NCI-H345 treated with DMSO at 0.1 percent for 48 hours (cell line): ENCODE data around the gene SLC6A3.
"Not testable (repeated sequence)": the region's sequence is repeated elsewhere in the genome, so short reads cannot be mapped to it uniquely, and the experiment has no call there.

Experiments used
- DNase-seq: peaks from one replicate; lab custom pipeline; 2025; ENCODE audit not compliant: unreplicated experiment; lab: John Stamatoyannopoulos, UW

Gene SLC6A3

GRCh38 chr5:1422522-1422921 is 22.7 kb downstream of the SLC6A3 start:
- DNase-seq, result not testable (repeated sequence)

- no peak for DNase-seq
Measured at GRCh38 chr5:1421521-1422341, 23.5 kb downstream of the SLC6A3 start.

- DNase-seq, result no peak
Measured at GRCh38 chr5:1420211-1421195, 24.7 kb downstream of the SLC6A3 start.

- no peak for DNase-seq
Measured at GRCh38 chr5:1419476-1420210, 25.6 kb downstream of the SLC6A3 start.

- DNase-seq, result no peak
Measured at GRCh38 chr5:1418921-1419280, 26.3 kb downstream of the SLC6A3 start.

- DNase-seq, result no peak
Measured at GRCh38 chr5:1418238-1418920, 26.9 kb downstream of the SLC6A3 start.

- no peak for DNase-seq
Measured at GRCh38 chr5:1417586-1418225, 27.5 kb downstream of the SLC6A3 start.

GRCh38 chr5:1416856-1417469 is 28.3 kb downstream of the SLC6A3 start:
- no peak for DNase-seq

GRCh38 chr5:1415626-1416360 is 29.4 kb downstream of the SLC6A3 start:
- no peak for DNase-seq

- no peak for DNase-seq
Measured at GRCh38 chr5:1415059-1415425, 30.2 kb downstream of the SLC6A3 start.

- no peak for DNase-seq
Measured at GRCh38 chr5:1414311-1415058, 30.8 kb downstream of the SLC6A3 start.

GRCh38 chr5:1413611-1414241 is 31.5 kb downstream of the SLC6A3 start:
- no peak for DNase-seq

- DNase-seq, result no peak
Measured at GRCh38 chr5:1413211-1413610, 32.0 kb downstream of the SLC6A3 start.

GRCh38 chr5:1412621-1413020 is 32.6 kb downstream of the SLC6A3 start:
- DNase-seq, result no peak

- no peak for DNase-seq
Measured at GRCh38 chr5:1412163-1412562, 33.1 kb downstream of the SLC6A3 start.

GRCh38 chr5:1411099-1411498 is 34.1 kb downstream of the SLC6A3 start:
- no peak for DNase-seq

GRCh38 chr5:1410156-1411014 is 34.9 kb downstream of the SLC6A3 start:
- no peak for DNase-seq
